ENCODE measurements around the gene RPL7A.

DNA sequence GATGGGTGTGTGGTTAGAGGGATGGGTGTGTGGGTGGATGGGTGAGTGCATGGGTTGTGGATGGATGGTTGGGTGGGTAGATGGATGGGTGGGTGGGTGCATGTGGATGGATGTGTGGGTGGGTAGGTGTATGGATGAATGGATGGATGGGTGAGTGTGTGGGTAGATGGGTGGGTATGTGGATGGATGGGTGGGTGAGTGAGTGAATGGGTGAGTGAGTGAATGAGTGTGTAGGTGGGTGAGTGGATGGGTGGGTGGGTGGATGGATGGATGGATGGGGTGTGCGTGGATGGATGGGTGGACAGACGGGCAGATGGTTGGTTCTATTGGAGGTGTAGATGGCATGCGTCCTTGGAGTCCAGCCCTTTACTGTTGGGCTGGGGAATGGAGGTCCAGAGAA is 45.4 kb downstream of the RPL7A start:
- TF ChIP-seq, protein P1, sequence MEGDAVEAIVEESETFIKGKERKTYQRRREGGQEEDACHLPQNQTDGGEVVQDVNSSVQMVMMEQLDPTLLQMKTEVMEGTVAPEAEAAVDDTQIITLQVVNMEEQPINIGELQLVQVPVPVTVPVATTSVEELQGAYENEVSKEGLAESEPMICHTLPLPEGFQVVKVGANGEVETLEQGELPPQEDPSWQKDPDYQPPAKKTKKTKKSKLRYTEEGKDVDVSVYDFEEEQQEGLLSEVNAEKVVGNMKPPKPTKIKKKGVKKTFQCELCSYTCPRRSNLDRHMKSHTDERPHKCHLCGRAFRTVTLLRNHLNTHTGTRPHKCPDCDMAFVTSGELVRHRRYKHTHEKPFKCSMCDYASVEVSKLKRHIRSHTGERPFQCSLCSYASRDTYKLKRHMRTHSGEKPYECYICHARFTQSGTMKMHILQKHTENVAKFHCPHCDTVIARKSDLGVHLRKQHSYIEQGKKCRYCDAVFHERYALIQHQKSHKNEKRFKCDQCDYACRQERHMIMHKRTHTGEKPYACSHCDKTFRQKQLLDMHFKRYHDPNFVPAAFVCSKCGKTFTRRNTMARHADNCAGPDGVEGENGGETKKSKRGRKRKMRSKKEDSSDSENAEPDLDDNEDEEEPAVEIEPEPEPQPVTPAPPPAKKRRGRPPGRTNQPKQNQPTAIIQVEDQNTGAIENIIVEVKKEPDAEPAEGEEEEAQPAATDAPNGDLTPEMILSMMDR (IDR thresholded peaks at IDR 0.05): no peak
- no peak for TF ChIP-seq POLR2A (IDR thresholded peaks at IDR 0.05)
